ENCODE measurements around the gene SERF1A.
"Not testable (repeated sequence)": the region's sequence is repeated elsewhere in the genome, so short reads cannot be mapped to it uniquely, and the experiment has no call there.

SERF1A gene

GRCh38 chr5:70900533-70901271 lies at the start of gene SERF1A:
Gene SERF1A, plus strand, starts transcription at chr5:70900669. Its CDS starts 201 bp downstream, at chr5:70900870.
- not testable (repeated sequence) for H3K36me3 ChIP-seq; H3K27me3 ChIP-seq (ENCODE audit: insufficient read depth, low read depth, severe bottlenecking); H3K27ac ChIP-seq; DNase-seq; H3K4me3 ChIP-seq (ENCODE audit: low read depth, low read length); H3K9me3 ChIP-seq (ENCODE audit: severe bottlenecking)

DNA sequence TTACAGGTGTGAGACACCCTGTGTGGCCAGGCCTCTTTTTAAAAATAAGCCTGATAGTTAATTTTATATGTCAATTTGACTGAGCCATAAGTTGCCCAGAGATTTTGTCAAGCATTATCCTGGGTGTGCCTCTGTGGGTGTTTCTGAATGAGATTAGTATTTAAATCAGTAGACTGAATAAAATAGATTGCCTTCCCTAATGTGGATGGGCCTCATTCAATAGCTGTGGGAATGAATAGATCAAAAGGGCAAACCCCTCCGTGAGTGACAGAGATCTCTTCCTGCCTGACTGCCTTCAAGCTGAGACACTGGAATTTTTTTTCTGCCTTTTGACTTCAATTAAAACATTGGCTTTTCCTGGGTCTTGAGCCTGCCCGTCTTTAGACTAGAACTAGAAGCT lies 33.7 kb upstream of the SERF1A start:
- H3K27me3 ChIP-seq (ENCODE audit: insufficient read depth, low read depth, severe bottlenecking); H3K36me3 ChIP-seq; H3K9me3 ChIP-seq (ENCODE audit: severe bottlenecking); DNase-seq; H3K27ac ChIP-seq; H3K4me3 ChIP-seq (ENCODE audit: low read depth, low read length): not testable (repeated sequence)

- not testable (repeated sequence) for H3K4me3 ChIP-seq (ENCODE audit: low read depth, low read length); H3K36me3 ChIP-seq; H3K9me3 ChIP-seq (ENCODE audit: severe bottlenecking); H3K27ac ChIP-seq; H3K27me3 ChIP-seq (ENCODE audit: insufficient read depth, low read depth, severe bottlenecking); DNase-seq
Measured at GRCh38 chr5:70870626-70871025, 29.8 kb upstream of the SERF1A start.

DNA sequence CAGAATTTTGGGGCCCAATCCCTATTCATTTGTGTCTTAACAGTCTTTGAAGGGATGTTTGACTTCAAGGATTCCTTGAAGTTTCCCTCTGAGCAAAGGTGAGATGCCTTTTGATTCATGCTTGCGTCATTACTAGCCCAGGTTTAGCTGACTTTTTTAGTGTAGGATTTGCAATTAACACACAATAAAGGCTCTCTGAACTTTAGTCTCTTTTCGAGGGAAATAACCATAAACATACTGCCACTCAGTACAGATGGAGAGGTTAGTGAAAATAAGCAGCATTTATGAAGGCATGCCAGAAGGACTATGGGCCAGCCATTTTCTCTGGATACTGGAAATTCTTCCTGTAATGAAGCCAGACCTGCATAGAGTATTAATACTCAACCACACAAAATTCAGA lies 4.4 kb upstream of the SERF1A start:
- not testable (repeated sequence) for H3K4me3 ChIP-seq (ENCODE audit: low read depth, low read length)

GRCh38 chr5:70901272-70901571 lies 753 bp downstream of the SERF1A start:
- H3K9me3 ChIP-seq (ENCODE audit: severe bottlenecking); H3K27ac ChIP-seq; H3K27me3 ChIP-seq (ENCODE audit: insufficient read depth, low read depth, severe bottlenecking); H3K4me3 ChIP-seq (ENCODE audit: low read depth, low read length); H3K36me3 ChIP-seq; DNase-seq: not testable (repeated sequence)

More for the DNA sequence above, 4.4 kb upstream of the SERF1A start:
- H3K36me3 ChIP-seq; H3K9me3 ChIP-seq (ENCODE audit: severe bottlenecking); H3K27ac ChIP-seq; H3K27me3 ChIP-seq (ENCODE audit: insufficient read depth, low read depth, severe bottlenecking); DNase-seq: not testable (repeated sequence)

DNA sequence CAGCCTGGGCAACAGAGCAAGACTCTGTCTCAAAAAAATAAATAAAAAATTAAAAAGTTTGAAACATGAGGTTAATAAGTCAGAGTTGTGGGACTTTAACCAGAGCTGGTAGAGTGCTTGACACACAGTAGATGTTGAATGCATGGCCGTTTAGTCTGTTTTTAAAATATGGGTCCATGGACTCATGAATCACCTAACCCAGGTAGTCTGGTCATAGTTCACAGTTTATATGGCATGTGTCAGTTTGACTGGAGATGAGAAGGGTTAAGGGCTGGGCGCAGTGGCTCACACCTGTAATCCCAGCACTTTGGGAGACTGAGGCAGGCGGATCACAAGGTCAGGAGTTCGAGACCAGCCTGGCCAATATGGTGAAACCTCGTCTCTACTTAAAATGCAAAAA lies 6.2 kb downstream of the SERF1A start:
- H3K9me3 ChIP-seq (ENCODE audit: severe bottlenecking); DNase-seq; H3K27ac ChIP-seq; H3K4me3 ChIP-seq (ENCODE audit: low read depth, low read length); H3K36me3 ChIP-seq; H3K27me3 ChIP-seq (ENCODE audit: insufficient read depth, low read depth, severe bottlenecking): not testable (repeated sequence)

DNA sequence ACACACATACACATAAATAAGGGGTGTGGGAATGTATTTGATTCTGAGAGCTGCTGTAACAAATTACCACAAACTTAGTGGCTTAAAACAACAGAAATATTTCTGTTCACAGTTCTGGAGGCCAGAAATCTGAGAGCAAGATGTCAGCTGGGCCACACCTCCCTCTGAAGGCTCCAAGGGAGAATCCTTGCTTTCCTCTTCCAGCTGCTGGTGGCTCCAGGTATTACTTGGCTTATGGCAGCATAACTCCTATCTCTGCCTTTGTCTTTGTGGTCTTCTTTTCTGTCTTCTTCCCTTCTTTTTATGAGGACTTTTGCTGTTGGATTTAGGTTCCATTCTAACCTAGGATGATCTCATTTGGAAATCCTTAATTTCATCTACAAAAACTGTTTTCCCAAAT lies 16.4 kb downstream of the SERF1A start:
- not testable (repeated sequence) for H3K4me3 ChIP-seq (ENCODE audit: low read depth, low read length); H3K27me3 ChIP-seq (ENCODE audit: insufficient read depth, low read depth, severe bottlenecking); H3K9me3 ChIP-seq (ENCODE audit: severe bottlenecking); DNase-seq; H3K27ac ChIP-seq; H3K36me3 ChIP-seq

GRCh38 chr5:70925211-70925562 lies 24.7 kb downstream of the SERF1A start:
- not testable (repeated sequence) for H3K27me3 ChIP-seq (ENCODE audit: insufficient read depth, low read depth, severe bottlenecking); DNase-seq; H3K27ac ChIP-seq; H3K36me3 ChIP-seq; H3K4me3 ChIP-seq (ENCODE audit: low read depth, low read length); H3K9me3 ChIP-seq (ENCODE audit: severe bottlenecking)

GRCh38 chr5:70931709-70932368 lies 31.4 kb downstream of the SERF1A start:
- not testable (repeated sequence) for H3K27me3 ChIP-seq (ENCODE audit: insufficient read depth, low read depth, severe bottlenecking); DNase-seq; H3K27ac ChIP-seq; H3K36me3 ChIP-seq; H3K4me3 ChIP-seq (ENCODE audit: low read depth, low read length); H3K9me3 ChIP-seq (ENCODE audit: severe bottlenecking)

GRCh38 chr5:70932560-70932959 lies 32.1 kb downstream of the SERF1A start:
- not testable (repeated sequence) for H3K36me3 ChIP-seq; H3K9me3 ChIP-seq (ENCODE audit: severe bottlenecking); H3K4me3 ChIP-seq (ENCODE audit: low read depth, low read length); DNase-seq; H3K27ac ChIP-seq; H3K27me3 ChIP-seq (ENCODE audit: insufficient read depth, low read depth, severe bottlenecking)

GRCh38 chr5:70953068-70953467 lies 52.6 kb downstream of the SERF1A start:
- DNase-seq; H3K36me3 ChIP-seq; H3K9me3 ChIP-seq (ENCODE audit: severe bottlenecking); H3K27ac ChIP-seq; H3K27me3 ChIP-seq (ENCODE audit: insufficient read depth, low read depth, severe bottlenecking); H3K4me3 ChIP-seq (ENCODE audit: low read depth, low read length): not testable (repeated sequence)
